ENCODE measurements around the gene CCDC24.

The CCDC24 gene

GRCh38 chr1:44040418-44040817, 49.0 kb downstream of the CCDC24 start:
- DNase-seq (ENCODE audit: low read depth in 3 of 3) = no peak

- DNase-seq (ENCODE audit: low read depth in 3 of 3) = no peak
These were observed 49.4 kb downstream of the CCDC24 start for GRCh38 chr1:44040846-44041245.

DNA sequence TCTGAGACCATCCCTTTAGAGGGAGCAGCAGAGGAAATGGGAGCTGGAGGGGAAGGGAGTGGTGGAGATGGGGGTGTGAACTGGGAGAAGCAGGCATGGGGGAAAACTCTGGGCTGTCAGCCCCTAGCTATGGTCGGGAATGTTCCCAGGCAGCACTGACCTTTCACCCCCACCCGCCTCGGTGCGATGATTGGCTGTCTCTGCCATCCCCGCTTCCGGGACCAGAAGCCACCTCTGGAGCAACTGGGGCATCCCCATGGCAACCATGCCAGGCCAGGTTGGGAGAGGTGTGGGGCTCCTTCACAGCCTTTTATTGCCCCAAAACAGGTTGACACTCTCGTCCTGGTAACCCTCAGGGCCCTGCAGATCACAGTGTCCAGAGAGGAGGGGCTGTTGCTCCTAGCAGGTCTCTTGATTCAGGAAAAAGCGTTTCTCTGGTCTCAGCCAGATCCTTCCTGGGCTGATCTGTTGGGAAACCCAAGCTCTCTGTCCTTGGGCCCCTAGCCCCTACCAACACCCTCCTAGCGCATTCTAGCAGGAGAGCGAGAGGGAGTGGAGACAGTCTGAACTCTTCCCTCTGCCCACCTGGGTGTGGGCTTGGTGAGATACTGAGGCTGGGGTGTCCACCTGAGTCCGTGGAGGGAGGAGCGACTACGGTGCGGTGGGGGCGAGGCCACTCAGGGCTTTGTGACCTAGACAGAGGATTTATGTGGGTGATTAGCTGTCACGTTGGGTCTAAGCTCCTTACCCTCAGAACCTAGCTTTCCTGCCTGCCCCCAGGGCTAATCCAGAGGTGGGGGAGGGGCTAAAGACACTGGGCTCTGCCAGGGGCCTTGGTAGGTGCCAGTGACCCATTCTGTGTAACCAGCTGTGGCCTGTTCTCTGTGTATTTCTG, 52.0 kb downstream of the CCDC24 start:
- DNase-seq (ENCODE audit: low read depth in 3 of 3) = no peak

GRCh38 chr1:44044071-44044801, 52.8 kb downstream of the CCDC24 start:
- DNase-seq (ENCODE audit: low read depth in 3 of 3) = no peak

GRCh38 chr1:44045064-44045463, 53.7 kb downstream of the CCDC24 start:
- DNase-seq (ENCODE audit: low read depth in 3 of 3) = no peak
